ENCODE results near the gene DHX35. TPM values are rescaled to one million over a fixed set of nuclear protein-coding genes. Genes with fewer than 3 reads are reported as not detected.
A peak's percentile ranks its signal among the peaks of the same experiment; 100 is the strongest.
"Not testable (repeated sequence)": the region's sequence is repeated elsewhere in the genome, so short reads cannot be mapped to it uniquely, and the experiment has no call there.

The DHX35 gene
- total RNA-seq, 2 experiments from 2014 or later: 7.3 to 7.6 TPM

DNA sequence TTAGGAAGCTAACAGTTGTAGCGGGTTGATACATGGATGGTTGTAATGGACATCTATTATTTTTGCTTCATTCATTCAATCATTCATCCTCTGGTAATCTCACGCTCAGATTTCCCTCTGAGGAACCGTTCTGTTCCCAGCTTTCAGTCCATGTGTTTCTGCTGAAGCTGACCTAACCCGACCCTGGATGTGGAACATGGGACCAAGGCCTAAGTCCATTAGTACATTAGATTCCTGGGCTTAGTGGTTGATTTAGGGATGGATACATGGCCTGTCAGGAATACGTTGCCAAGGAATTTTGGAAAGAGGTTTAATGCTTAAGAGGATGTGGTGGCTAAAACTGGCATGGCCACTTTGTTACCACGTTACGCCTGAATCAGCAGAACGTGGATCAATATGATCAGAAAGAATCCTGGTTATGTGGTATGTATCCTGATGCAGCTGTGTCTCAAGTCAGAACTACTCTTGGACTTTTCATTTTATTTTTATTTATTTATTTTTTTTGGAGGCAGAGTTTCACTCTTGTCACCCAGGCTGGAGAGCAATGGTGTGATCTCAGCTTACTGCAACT is 4.1 kb upstream of the DHX35 start:
- Mint-ChIP-seq H3K27ac (no peak overlapping the region), H3K36me3 (ENCODE audit: low read depth) (peaks cover 6% of the 10 kb centered on the region), H3K9me3 (no peaks in the 10 kb centered on the region), H3K27me3 (no peaks in the 10 kb centered on the region), H3K4me1 (ENCODE audit: low read depth) (peaks cover 17% of the 10 kb centered on the region), H3K4me3 (no peak overlapping the region)
- POLR2A ChIA-PET: no interaction called here
- Histone ChIP-seq H3K27me3 (ENCODE audit: control insufficient read depth in 1 of 2, insufficient read depth in 2 of 2, low read length in 2 of 2) (no peaks in the 10 kb centered on the region), H3K36me3 (ENCODE audit: insufficient read depth, low read length) (no peaks in the 10 kb centered on the region), H3K4me3 (ENCODE audit: low read length) (no peak overlapping the region), H3K4me1 (ENCODE audit: insufficient read depth, low read length) (peaks cover 14% of the 10 kb centered on the region), H3K9me3 (ENCODE audit: control insufficient read depth in 1 of 2, insufficient read depth in 1 of 2, low read length in 2 of 2) (no peaks in the 10 kb centered on the region), H3K27ac (ENCODE audit: low read depth in 1 of 2, low read length in 2 of 2) (no peak overlapping the region)
- intact Hi-C loops (cut with DNase I, micrococcal nuclease): no loop called here
- ATAC-seq (ENCODE audit: poor library complexity): no peak
- TF ChIP-seq, protein P1, sequence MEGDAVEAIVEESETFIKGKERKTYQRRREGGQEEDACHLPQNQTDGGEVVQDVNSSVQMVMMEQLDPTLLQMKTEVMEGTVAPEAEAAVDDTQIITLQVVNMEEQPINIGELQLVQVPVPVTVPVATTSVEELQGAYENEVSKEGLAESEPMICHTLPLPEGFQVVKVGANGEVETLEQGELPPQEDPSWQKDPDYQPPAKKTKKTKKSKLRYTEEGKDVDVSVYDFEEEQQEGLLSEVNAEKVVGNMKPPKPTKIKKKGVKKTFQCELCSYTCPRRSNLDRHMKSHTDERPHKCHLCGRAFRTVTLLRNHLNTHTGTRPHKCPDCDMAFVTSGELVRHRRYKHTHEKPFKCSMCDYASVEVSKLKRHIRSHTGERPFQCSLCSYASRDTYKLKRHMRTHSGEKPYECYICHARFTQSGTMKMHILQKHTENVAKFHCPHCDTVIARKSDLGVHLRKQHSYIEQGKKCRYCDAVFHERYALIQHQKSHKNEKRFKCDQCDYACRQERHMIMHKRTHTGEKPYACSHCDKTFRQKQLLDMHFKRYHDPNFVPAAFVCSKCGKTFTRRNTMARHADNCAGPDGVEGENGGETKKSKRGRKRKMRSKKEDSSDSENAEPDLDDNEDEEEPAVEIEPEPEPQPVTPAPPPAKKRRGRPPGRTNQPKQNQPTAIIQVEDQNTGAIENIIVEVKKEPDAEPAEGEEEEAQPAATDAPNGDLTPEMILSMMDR (IDR thresholded peaks at IDR 0.05): no peak
- CTCF ChIA-PET: no interaction called here
- no peak for DNase-seq

DNA sequence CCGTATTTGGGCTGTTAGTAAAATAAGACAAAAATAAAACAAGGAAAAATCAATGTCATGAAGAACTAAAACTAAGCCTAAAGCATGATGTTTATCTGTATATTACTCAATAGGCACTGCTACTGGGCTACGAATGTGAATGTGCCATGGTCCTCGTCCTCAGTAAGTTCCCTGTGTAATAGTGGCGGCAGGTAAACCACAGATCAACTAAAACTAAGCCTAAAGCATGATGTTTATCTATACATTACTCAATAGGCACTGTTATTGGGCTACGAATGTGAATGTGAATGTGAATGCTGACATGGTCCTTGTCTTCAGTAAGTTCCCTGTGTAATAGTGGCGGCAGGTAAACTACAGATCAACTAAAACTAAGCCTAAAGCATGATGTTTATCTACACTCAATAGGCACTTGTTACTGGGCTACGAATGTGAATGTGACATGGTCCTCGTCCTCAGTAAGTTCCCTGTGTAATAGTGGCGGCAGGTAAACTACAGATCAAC is 1.9 kb upstream of the DHX35 start:
- CTCF ChIA-PET: interaction anchor here (1.1 to 3.2 kb wide), 2 partner anchors 34 to 314 kb away, joined by 3 to 25 read pairs; partner anchors contain the start of gene FAM83D
- H3K4me3 ChIP-seq (ENCODE audit: low read length): not testable (repeated sequence)

DNA sequence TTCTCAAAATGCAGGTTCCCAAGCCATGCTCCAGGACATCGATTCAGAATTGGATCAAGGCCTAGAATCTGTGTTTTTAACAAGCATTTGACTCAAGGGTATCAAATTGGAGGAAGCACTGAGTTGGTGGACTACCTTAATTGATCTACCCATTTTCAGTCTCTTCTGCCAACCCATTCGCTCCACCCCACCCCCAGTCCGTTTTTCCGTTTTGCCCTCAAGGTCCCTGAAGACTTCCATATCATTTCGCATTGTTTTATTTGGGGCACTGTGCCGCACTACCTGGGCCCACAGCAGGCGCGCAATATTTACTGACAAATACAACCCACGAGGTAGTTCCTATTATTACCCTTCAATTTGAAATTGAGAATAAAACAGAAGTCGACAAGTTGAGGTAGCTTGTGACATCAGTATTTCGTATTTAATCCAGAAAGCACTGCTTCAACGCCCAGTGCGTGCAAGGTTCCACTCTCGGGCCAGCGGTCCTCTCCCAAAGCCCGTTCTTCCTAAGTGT is 557 bp upstream of the DHX35 start:
- POLR2A ChIA-PET: interaction anchor here (0.6 to 3.3 kb wide), 15 partner anchors 9 to 526 kb away, joined by 3 to 38 read pairs (median 7); partner anchors contain the start of genes ACTR5, FAM83D, PPP1R16B and RALGAPB
- Histone ChIP-seq H3K27me3 (ENCODE audit: control insufficient read depth in 1 of 2, insufficient read depth in 2 of 2, low read length in 2 of 2) (no peaks in the 10 kb centered on the region), H3K4me1 (ENCODE audit: insufficient read depth, low read length) (peaks cover 16% of the 10 kb centered on the region), H3K4me3 (ENCODE audit: low read length) (peak overlapping the region; percentile 80), H3K36me3 (ENCODE audit: insufficient read depth, low read length) (no peaks in the 10 kb centered on the region), H3K27ac (ENCODE audit: low read depth in 1 of 2, low read length in 2 of 2) (peak overlapping the region; percentile 51 to 73), H3K9me3 (ENCODE audit: control insufficient read depth in 1 of 2, insufficient read depth in 1 of 2, low read length in 2 of 2) (no peaks in the 10 kb centered on the region)
- DNase-seq (peak in 6 of 14 experiments; percentile 1 to 17 (median 8)), ATAC-seq (ENCODE audit: poor library complexity) (peak; percentile 0)
- Mint-ChIP-seq H3K9me3 (no peaks in the 10 kb centered on the region), H3K27ac (peak overlapping the region; percentile 88), H3K4me3 (peak overlapping the region; percentile 97), H3K27me3 (no peaks in the 10 kb centered on the region), H3K36me3 (ENCODE audit: low read depth) (peaks cover 22% of the 10 kb centered on the region), H3K4me1 (ENCODE audit: low read depth) (peaks cover 33% of the 10 kb centered on the region)
- TF ChIP-seq, protein P1 (IDR thresholded peaks at IDR 0.05): no peak
- CTCF ChIA-PET: interaction anchor here (1.1 to 3.2 kb wide), 6 partner anchors 17 to 316 kb away, joined by 3 to 25 read pairs (median 4); partner anchors contain the start of genes ACTR5 and FAM83D
- intact Hi-C loops (cut with DNase I, micrococcal nuclease): loop anchor here (1.0 to 10.0 kb wide), 7 partner anchors 35 to 524 kb away; partner anchors contain the start of genes FAM83D (in 2 of the 2), ACTR5 (in 1 of the 2), PPP1R16B (in 1 of the 2) and RALGAPB (in 1 of the 2)

More for the DNA sequence above, 1.9 kb upstream of the DHX35 start:
- H3K9me3 Mint-ChIP-seq; DNase-seq; ATAC-seq (ENCODE audit: poor library complexity); H3K27me3 Mint-ChIP-seq; H3K27ac ChIP-seq (ENCODE audit: low read depth in 1 of 2, low read length in 2 of 2); H3K27me3 ChIP-seq (ENCODE audit: control insufficient read depth in 1 of 2, insufficient read depth in 2 of 2, low read length in 2 of 2); H3K36me3 ChIP-seq (ENCODE audit: insufficient read depth, low read length); H3K27ac Mint-ChIP-seq; H3K9me3 ChIP-seq (ENCODE audit: control insufficient read depth in 1 of 2, insufficient read depth in 1 of 2, low read length in 2 of 2): not testable (repeated sequence)
- Mint-ChIP-seq H3K36me3 (ENCODE audit: low read depth) (peaks cover 15% of the 10 kb centered on the region), H3K4me1 (ENCODE audit: low read depth) (peaks cover 27% of the 10 kb centered on the region), H3K4me3 (peak overlapping the region; percentile 11)
- intact Hi-C loops (cut with DNase I, micrococcal nuclease): loop anchor here (5.0 to 10.0 kb wide), 4 partner anchors 153 to 523 kb away; partner anchors contain the start of genes ACTR5 (in 1 of the 2), PPP1R16B (in 1 of the 2), RALGAPB (in 1 of the 2) and SNHG17 (in 1 of the 2)
- POLR2A ChIA-PET: interaction anchor here (2.4 to 3.3 kb wide), 2 partner anchors 34 to 85 kb away, joined by 17 to 38 read pairs; partner anchors contain the start of gene FAM83D
- H3K4me1 ChIP-seq (ENCODE audit: insufficient read depth, low read length): peaks cover 16% of the 10 kb centered on the region
